ENCODE results near the gene COQ3.

COQ3 gene

GRCh38 chr6:99378636-99379035, 15.4 kb downstream of the COQ3 start:
- no peak for TF ChIP-seq POU6F1 (CRISPR knock-in tag; IDR thresholded peaks at IDR 0.05; ENCODE audit: borderline replicate concordance, low read depth)
- TF ChIP-seq ZNF70 (CRISPR knock-in tag; IDR thresholded peaks at IDR 0.05), result no peak
- TF ChIP-seq ESRRG (CRISPR knock-in tag; IDR thresholded peaks at IDR 0.05), result no peak
- no peak for TF ChIP-seq ZC3H10 (CRISPR knock-in tag; IDR thresholded peaks at IDR 0.05)
- TF ChIP-seq TOX (CRISPR knock-in tag; IDR thresholded peaks at IDR 0.05; ENCODE audit: borderline replicate concordance), result no peak
- TF ChIP-seq SNAI2 (CRISPR knock-in tag; IDR thresholded peaks at IDR 0.05), result no peak
- no peak for TF ChIP-seq TSHZ2 (CRISPR knock-in tag; IDR thresholded peaks at IDR 0.05)
- no peak for TF ChIP-seq CSRNP3 (CRISPR knock-in tag; IDR thresholded peaks at IDR 0.05)
- ATAC-seq, result no peak

- TF ChIP-seq ISL1 (CRISPR knock-in tag; IDR thresholded peaks at IDR 0.05) (no peak), ESRRG (CRISPR knock-in tag; IDR thresholded peaks at IDR 0.05) (no peak), ZNF70 (CRISPR knock-in tag; IDR thresholded peaks at IDR 0.05) (no peak), ARNTL (CRISPR knock-in tag; IDR thresholded peaks at IDR 0.05; ENCODE audit: borderline replicate concordance, low read depth) (no peak), ZFP3 (CRISPR knock-in tag; IDR thresholded peaks at IDR 0.05) (no peak), CSRNP3 (CRISPR knock-in tag; IDR thresholded peaks at IDR 0.05) (no peak), ZNF565 (CRISPR knock-in tag; conservative IDR thresholded peaks at IDR 0.05; ENCODE audit: low read depth) (no peak), ZNF8 (CRISPR knock-in tag; IDR thresholded peaks at IDR 0.05) (no peak)
- ATAC-seq, result no peak
Measured at GRCh38 chr6:99369533-99369932, 24.5 kb downstream of the COQ3 start.

- ATAC-seq, result no peak
- TF ChIP-seq ZNF8 (CRISPR knock-in tag; IDR thresholded peaks at IDR 0.05), result no peak
- TF ChIP-seq TSHZ2 (CRISPR knock-in tag; IDR thresholded peaks at IDR 0.05), result no peak
- TF ChIP-seq POU6F1 (CRISPR knock-in tag; IDR thresholded peaks at IDR 0.05; ENCODE audit: borderline replicate concordance, low read depth), result no peak
- TF ChIP-seq OSR1 (CRISPR knock-in tag; IDR thresholded peaks at IDR 0.05), result no peak
- no peak for TF ChIP-seq PPARA (CRISPR knock-in tag; IDR thresholded peaks at IDR 0.05; ENCODE audit: borderline replicate concordance)
- no peak for TF ChIP-seq ZNF565 (CRISPR knock-in tag; conservative IDR thresholded peaks at IDR 0.05; ENCODE audit: low read depth)
Measured at GRCh38 chr6:99366852-99367251, 27.1 kb downstream of the COQ3 start.
